GM21576 (cell line): ENCODE results near the gene AGR2.
"Not testable (repeated sequence)": the region's sequence is repeated elsewhere in the genome, so short reads cannot be mapped to it uniquely, and the experiment has no call there.

ENCODE experiments used
- ATAC-seq: cut with Tn5 transposase; IDR thresholded peaks from one replicate; pipeline ENCODE4 v1.9.1; 2021; ENCODE audit warnings: mild to moderate bottlenecking, moderate library complexity; ENCODE audit not compliant: unreplicated experiment

The AGR2 gene

GRCh38 chr7:16774986-16775385 is 29.8 kb downstream of the AGR2 start:
- ATAC-seq, result no peak

GRCh38 chr7:16774294-16774693 is 30.5 kb downstream of the AGR2 start:
- no peak for ATAC-seq

GRCh38 chr7:16773884-16774283 is 30.9 kb downstream of the AGR2 start:
- ATAC-seq, result no peak

- ATAC-seq, result no peak
Observed at GRCh38 chr7:16773326-16773725, 31.5 kb downstream of the AGR2 start.

- no peak for ATAC-seq
Observed at GRCh38 chr7:16770657-16771329, 34.0 kb downstream of the AGR2 start.

GRCh38 chr7:16769994-16770393 is 34.8 kb downstream of the AGR2 start:
- ATAC-seq, result not testable (repeated sequence)

GRCh38 chr7:16765436-16765859 is 39.4 kb downstream of the AGR2 start:
- ATAC-seq, result no peak

- no peak for ATAC-seq
Observed at GRCh38 chr7:16764942-16765341, 39.9 kb downstream of the AGR2 start.

GRCh38 chr7:16762177-16762576 is 42.6 kb downstream of the AGR2 start:
- no peak for ATAC-seq

- ATAC-seq, result no peak
Observed at GRCh38 chr7:16759840-16760239, 45.0 kb downstream of the AGR2 start.

GRCh38 chr7:16758631-16759611 is 45.9 kb downstream of the AGR2 start:
- no peak for ATAC-seq

GRCh38 chr7:16758036-16758435 is 46.8 kb downstream of the AGR2 start:
- ATAC-seq, result no peak

- no peak for ATAC-seq
Observed at GRCh38 chr7:16755397-16755796, 49.4 kb downstream of the AGR2 start.

- ATAC-seq, result no peak
Observed at GRCh38 chr7:16754856-16755317, 49.9 kb downstream of the AGR2 start.

- ATAC-seq, result peak; percentile 36
Observed at GRCh38 chr7:16753932-16754855, 50.6 kb downstream of the AGR2 start.

- ATAC-seq, result peak; percentile 51
Observed at GRCh38 chr7:16753102-16753931, 51.5 kb downstream of the AGR2 start, which contains the start of gene TSPAN13. Gene TSPAN13, plus strand, starts transcription at chr7:16753755. Its CDS starts 213 bp downstream, at chr7:16753968.

GRCh38 chr7:16747102-16747501 is 57.7 kb downstream of the AGR2 start:
- ATAC-seq, result no peak

GRCh38 chr7:16745645-16746044 is 59.2 kb downstream of the AGR2 start:
- ATAC-seq, result no peak

GRCh38 chr7:16744518-16745250 is 60.1 kb downstream of the AGR2 start:
- ATAC-seq, result no peak
